AG09309 (cell line): ENCODE data around the gene SRMS.

Experiments
- DNase-seq: peaks from one replicate; pipeline ENCODE4 v3.0.0-alpha.2; 2010; ENCODE audit warnings: low read depth
- H3K4me3 ChIP-seq: 2 replicates; pipeline ENCODE4 v1.5.1; 2011; ENCODE audit warnings: mild to moderate bottlenecking, low read depth, low read length, moderate library complexity; ENCODE audit not compliant: control insufficient read depth
- CTCF ChIP-seq: IDR thresholded peaks from 2 replicates; pipeline ENCODE4 v1.5.1; 2011; ENCODE audit warnings: mild to moderate bottlenecking, low read depth, low read length, inconsistent platforms; ENCODE audit not compliant: insufficient read depth, control insufficient read depth; ENCODE audit errors: missing control alignments

SRMS gene

GRCh38 chr20:63501818-63502670, 45.5 kb downstream of the SRMS start:
- no peak for TF ChIP-seq CTCF
- DNase-seq = no peak
- H3K4me3 ChIP-seq = no peak overlapping the region

- no peak for DNase-seq
- TF ChIP-seq CTCF = no peak
- no peak overlapping the region for H3K4me3 ChIP-seq
Measured at GRCh38 chr20:63500902-63501817, 46.4 kb downstream of the SRMS start.

- DNase-seq = no peak
- no peak for TF ChIP-seq CTCF
- no peak overlapping the region for H3K4me3 ChIP-seq
Measured at GRCh38 chr20:63500151-63500901, 47.2 kb downstream of the SRMS start.

GRCh38 chr20:63499338-63499969, 48.1 kb downstream of the SRMS start:
- no peak for TF ChIP-seq CTCF
- DNase-seq = no peak
- H3K4me3 ChIP-seq = no peak overlapping the region; the same call in 1 of the 2 replicates

- TF ChIP-seq CTCF = no peak
- DNase-seq = no peak
- no peak within 1 kb of the TSS; the same call in none of the 2 replicates for H3K4me3 ChIP-seq
Measured at GRCh38 chr20:63498960-63499337, 48.6 kb downstream of the SRMS start, which contains the start of gene EEF1A2. EEF1A2 (minus strand) TSS chr20:63499083; CDS start chr20:63497763, 1,320 bp downstream.
